HG03066 (cell line): ENCODE measurements around the gene C1orf216.
"Not testable (repeated sequence)": the region's sequence is repeated elsewhere in the genome, so short reads cannot be mapped to it uniquely, and the experiment has no call there.

ENCODE experiments used
- ATAC-seq: cut with Tn5 transposase; IDR thresholded peaks from one replicate; pipeline ENCODE4 v1.9.1; 2021; ENCODE audit warnings: low read depth; ENCODE audit not compliant: unreplicated experiment

The C1orf216 gene

DNA sequence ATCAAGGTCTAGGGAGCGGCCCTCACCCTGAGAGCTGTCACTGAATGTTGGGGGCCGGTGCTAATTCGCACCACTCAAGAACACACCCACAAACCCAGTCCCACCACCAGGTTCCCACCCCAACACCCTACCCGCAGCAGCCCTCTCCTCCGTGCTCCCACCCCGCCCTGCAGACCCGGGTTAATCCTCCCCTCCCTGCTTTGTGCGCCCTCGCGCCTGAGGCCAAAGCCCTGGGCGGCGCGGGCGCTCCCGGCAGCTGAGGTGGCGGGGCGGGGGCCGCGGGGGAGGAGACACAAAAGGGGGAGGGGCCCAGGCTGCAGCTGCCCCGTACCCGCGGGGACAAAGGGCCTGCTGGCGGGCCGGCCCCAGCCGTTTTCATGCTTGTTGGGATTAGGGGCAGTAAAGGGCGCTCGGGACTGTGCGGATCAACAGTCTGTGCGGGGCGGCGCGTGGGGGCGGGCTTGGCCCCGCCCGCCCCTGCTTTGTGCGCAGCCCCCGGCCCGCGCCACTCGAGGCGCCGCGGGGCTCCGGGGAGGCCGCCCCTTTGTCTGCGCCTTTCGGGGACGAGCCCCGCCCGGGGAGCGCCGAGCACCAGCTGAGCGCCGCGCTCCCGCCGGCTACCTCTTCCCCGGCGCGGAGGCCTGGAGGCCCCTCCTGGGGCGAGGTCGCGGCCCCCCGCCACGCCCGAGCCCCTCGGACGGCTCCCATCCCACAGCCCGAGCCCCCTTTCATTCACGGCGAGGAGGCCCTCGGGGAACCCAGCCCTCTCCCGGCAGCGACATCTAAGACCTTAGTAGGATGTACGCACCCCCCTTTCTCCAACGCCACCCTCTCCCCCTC is 10.9 kb downstream of the C1orf216 start:
- no peak for ATAC-seq

DNA sequence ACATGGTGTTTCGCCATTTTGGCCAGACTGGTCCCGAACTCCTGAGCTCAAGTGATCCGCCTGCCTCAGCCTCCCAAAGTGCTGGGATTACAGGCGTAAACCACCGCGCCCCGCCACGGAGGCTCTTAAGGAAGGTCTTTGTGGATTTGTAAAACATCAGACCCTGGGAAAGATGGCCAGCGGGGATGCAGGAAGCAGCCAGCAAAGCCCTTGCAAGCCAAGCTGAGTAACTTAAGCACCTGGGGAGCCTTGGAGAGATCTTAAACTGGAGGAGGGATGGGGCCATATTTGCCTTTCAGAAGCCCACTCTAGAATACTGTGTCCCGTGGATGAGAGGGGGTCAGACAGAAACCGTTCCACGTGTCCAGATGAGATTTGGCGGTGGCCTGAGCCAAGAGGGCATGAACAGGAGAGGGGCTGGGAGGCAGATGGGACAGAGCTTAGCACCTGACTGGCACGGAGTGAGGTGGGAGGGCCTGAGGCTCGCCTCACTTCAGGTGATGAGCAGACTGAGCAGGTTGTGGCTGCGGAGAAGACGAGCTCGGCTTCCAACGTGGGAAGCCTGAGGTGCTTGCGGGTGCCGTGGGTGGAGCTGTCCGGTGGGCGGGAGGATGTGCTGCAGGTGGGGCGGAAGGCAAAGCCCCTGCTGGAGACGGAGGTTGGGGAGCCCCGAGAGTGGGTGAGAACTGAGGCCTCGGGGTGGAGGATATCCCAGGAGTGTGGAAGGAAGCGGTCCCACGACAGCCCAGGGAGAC is 11.7 kb downstream of the C1orf216 start:
- no peak for ATAC-seq

DNA sequence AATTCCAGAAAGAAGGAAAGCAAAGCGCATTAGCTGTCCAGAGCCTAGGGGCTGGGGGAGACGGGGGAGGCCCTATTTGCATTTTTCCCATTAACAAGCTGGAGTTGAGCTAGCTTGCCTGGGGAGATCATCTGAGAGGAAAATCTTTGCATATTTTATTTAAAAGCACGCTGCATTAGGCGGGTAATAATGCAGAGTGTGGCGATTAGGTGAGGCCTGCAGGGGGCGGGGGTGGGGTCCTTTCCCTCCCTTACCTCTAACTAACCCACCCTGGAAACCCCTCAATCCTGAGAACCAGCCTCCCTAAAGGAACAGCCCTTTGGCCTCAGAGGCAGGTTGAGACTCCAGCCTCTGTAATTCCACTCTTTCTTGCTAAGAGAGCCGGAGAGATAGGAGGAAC is 16.2 kb downstream of the C1orf216 start:
- ATAC-seq, result no peak

DNA sequence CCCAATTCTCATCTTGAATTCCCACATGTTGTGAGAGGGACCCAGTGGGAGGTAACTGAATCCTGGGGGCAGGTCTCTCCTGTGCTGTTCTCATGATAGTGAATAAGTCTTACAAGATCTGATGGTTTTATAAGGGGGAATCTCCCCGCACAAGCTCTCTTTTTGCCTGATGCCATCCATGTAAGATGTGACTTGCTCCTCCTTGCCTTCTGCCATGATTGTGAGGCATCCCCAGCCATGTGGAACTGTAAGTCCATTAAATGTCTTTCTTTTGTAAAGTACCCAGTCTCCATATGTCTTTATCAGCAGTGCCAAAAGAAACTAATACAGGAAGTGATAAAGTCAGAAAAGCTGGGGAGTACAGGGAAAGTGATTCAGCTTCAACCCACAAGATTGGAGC is 19.5 kb downstream of the C1orf216 start:
- ATAC-seq, result not testable (repeated sequence)

DNA sequence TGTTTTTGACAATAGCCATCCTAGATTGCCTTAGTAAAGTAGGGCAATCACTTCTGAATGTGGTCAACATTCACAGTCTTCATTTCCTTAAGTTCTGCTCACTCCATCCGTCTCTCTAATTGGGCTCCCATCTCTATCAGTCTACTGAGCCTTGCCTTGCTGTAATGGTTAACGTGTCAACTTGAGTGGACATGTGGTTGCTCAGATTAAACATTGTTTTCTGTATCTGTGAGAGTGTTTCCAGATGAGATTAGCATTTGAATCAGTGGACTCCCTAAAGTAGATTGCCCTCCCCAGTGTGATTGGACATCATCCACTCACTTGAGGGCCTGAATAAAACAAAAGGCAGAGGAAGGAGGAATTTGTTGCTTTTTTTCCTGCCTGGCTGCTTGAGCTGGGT is 26.4 kb downstream of the C1orf216 start:
- no peak for ATAC-seq

DNA sequence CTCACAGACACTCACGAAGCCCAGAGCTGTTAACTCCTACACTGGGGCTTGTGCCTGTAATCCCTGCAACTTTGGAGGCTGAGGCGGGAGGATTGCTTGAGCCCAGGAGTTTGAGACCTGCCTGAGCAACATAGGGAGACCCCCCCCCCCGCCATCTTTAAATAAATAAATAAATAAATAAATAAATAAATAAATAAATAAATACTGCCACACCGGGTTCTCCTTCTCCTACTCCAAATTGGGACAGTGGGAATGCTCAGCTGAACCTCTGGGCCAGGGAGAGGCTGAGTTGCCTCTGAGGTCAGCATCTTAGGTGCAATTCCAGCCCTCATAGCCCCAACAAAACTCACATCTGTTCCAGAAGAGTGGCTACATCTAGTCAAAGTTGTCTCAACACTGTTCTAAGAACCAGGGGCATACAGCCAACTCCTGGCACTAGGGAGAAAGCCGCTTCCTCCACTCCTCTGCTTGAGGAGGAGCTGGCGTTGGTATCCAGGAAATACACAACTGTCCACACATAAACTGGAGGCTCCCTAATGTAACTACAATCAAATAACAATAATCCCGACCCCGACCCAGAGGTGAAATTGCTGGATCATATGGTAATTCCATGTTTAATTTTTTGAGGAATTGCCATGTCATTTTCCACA is 27.0 kb downstream of the C1orf216 start:
- ATAC-seq, result no peak

DNA sequence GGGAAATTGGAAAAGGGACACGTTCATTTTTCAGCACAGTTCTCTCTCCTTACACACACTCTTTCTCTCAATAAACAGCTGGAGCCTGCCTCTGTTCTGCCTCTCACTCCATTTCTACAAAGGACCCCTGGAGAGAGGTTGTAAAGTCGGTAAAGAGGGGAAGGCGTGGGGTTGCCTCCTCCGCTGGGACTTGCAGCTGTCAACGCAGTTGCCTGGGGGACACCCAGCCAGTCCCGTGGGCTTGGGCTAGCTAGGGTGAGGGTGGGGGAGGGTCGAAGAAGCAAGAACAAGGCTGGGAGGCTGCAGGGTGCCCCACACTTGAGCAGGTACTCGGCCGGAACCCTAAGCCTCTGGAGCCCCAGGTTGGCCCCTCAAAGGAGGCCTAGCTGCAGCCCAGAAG is 27.6 kb downstream of the C1orf216 start:
- no peak for ATAC-seq

DNA sequence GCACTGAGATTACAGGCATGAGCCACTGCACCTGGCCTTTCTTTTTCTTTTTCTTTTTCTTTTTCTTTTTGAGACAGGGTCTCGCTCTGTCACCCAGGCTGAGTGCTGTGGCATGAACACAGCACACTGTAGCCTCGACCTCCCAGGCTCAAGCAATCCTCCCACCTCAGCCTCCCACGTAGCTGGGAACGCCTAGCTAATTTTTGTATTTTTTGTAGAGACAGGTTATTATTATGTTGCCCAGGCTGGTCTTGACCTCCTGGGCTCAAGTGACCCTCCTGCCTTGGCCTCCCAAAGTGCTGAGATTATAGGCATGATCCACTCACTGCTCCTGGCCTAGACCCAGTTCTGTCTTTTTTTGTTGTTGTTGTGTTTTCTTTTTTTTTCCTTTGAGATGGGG is 28.6 kb downstream of the C1orf216 start:
- ATAC-seq, result not testable (repeated sequence)

DNA sequence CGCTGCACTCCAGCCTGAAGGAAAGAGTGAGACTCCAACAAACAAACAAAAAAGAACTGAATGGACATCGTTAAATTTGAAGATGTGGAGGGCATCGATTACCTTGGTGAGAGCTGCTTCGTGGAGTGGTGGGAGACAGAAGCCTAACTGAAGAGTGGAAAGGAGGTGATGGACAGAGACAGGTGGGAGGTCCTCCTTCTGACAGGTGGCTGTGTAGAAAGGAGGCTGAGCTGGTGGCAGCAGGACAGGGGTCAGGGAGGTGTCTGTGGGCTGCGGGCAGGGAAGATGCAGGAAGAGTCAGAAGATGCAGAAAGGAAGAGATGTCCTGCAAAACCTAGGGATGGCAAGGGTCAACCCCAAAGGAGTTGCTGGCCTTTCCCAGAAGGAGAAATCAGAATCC is 30.5 kb downstream of the C1orf216 start:
- ATAC-seq, result no peak

DNA sequence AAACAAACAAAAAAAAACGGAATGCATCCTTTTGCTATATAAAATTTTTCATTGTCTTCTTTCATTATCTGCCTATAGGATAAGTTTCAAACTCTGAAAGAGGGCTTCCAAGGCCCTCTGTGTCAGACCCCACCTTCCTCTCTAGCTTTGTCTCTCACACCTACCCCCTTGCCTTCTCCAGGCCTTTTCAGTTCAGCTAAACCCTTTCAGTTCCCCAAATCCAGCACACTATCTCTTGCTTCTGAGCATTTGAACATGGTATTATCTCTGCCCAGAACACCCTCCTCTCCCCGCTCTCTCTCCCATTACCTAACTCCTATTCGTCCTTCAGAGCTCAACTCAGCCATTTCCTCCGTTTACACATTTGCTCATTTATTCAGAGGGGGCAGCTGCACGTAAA is 35.7 kb downstream of the C1orf216 start:
- no peak for ATAC-seq

DNA sequence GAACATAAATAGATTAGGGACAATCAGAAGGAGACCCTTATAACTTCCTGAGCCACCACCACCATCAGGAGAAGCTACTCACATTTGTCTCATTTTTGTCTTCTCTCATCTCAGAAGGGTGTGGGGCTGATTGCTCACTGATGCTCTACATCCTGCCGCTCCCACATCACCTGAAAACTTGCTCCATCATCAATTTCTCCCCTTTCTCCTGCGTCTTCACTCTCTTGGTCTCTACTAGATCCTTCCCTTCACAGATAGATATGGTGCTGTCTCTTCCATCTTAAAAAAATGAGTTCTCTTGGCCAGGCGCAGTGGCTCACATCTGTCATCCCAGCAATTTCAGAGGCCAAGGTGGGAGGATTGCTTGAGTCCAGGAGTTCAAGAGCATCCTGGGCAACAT is 38.4 kb downstream of the C1orf216 start:
- no peak for ATAC-seq

DNA sequence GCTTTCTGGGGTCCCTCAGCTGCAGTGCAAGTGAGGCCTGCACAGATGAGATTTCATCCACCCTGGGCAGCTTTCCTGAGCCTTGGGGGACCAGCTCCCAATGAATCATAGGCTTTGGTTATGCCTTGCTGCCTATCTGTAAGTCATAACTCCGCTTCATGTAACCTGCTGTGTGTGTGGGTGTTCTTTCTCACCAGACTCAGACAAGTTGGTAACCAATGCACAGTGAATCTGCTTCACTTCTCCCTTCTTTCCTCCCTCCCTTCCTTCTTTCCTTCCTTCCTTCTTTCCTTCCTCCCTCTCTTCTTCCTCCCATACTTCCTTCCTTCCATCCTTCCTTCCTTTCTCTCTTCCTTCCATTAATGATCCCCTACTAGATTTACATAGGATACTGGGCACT is 42.9 kb downstream of the C1orf216 start:
- no peak for ATAC-seq

DNA sequence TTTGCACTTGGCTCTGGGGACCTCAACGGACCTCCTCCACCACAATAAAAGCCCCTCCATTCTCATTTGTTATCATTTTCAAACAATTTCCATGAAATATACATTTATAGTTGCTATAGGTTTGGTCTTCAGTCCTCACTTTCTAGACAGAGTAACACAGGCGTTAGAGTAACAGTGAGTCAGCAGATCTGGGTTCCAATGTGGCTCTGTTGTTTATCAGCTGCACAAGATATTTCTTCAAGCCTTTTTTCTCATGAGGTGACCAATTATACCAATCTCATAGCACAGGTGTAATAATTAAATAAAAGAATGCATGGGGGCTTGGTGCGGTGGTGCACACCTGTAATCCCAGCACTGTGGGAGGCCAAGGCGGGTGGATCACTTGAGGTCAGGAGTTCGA is 44.6 kb downstream of the C1orf216 start:
- no peak for ATAC-seq

DNA sequence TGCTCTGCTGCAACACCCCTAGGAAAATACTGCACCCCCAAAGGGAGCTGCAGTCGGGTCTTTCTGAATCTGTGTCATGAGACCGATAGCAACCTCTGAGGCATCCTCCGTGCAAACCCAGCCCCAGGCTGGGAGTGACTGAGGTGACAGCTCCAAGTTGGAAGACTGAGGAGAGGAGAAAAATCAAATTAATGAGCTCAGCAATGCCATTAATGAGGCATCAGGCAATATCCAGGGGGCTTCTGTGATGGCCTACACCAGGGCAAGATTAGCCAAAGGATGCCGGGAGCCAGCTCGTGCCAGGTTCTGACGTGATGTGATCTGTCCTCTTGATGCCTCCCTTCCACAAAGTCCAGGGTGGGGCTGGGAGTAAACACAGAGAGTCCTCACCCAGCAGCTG is 46.6 kb downstream of the C1orf216 start:
- ATAC-seq, result no peak

DNA sequence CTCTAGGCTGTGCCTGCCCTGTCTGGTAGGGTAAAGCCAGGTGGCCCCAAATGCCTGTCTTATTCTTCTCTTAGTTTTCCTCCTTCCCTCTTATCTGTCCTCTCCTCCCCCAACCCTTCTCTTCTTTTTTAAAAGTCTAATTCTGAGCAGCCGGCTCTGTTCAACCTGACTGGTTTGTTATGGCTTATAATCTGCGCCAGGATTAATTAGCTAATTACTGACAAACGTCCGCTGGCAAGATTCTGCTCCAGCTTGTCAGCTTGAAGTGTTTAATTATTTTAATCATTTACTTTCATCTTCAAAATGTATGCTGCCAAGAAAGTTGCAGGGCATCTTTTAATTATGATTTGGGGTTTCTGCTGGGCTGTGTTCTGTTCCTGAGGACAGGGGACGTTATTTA is 50.2 kb downstream of the C1orf216 start:
- ATAC-seq, result no peak

DNA sequence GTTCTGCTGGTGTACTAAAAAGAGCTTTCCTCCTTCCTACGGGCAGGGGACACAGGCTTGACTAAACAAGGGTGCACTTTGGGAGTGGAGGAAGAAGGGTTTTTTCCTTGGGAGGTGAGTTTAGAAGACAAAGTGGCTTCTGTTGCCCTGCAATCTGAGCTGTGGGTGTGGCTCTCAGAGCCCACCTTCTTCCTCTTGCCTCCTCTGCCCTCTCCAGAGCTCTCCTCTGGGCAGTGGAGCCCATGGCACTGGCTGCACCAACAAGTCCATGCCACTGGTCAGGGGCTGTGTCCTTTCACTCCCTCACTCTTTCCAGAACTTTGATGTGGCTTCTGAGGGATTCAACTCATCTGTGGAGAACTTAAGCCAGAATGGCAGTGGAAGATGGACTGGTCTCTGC is 51.8 kb downstream of the C1orf216 start:
- ATAC-seq, result no peak

DNA sequence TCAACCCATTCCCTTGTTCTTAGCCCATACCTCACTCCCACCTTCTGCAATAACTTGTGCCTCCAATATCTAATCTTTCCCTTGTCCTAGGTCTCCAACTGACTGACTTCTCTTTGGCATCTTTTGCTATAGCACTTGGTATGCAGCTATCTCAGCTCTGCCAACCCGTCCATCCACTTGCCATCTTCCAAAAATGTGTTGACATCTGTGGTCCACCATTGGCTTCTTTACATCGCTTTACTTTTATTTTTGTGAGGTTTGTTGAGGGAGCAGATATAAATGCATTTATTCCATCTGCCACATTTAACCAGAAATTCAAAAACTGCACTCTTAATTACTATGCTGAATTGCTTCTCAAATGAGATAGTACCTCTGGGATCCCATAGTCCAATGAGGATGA is 52.5 kb downstream of the C1orf216 start:
- no peak for ATAC-seq
